Activated gamma-delta T cell treated with Interleukin-2 at 50 U/mL for 16 hours (primary cell): ENCODE data around the gene TMTC4.
A peak's percentile ranks its signal among the peaks of the same experiment; 100 is the strongest.
"Not testable (repeated sequence)": the region's sequence is repeated elsewhere in the genome, so short reads cannot be mapped to it uniquely, and the experiment has no call there.

Experiments used
- DNase-seq: peaks from one replicate; pipeline ENCODE4 v3.0.0-alpha.2; 2020

The TMTC4 gene

DNA sequence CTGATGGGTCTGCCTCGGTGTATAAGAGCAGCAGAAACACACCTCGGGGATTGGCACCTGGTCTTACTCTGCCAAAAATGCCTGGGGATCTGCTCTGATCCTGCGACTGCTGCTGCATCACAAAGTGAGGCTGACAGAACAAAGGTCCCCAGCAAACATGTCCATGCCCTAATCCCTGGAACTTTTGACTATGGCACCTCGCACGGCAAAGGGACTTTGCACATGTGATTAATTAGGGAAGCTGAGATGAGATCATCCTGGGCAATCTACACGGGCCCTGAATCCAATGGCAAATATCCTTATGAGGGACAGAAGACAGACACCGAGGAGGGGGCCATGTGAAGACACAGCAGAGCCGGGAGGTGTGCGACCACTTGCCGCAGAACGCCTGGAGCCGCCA, 94.5 kb downstream of the TMTC4 start:
- no peak for DNase-seq

DNA sequence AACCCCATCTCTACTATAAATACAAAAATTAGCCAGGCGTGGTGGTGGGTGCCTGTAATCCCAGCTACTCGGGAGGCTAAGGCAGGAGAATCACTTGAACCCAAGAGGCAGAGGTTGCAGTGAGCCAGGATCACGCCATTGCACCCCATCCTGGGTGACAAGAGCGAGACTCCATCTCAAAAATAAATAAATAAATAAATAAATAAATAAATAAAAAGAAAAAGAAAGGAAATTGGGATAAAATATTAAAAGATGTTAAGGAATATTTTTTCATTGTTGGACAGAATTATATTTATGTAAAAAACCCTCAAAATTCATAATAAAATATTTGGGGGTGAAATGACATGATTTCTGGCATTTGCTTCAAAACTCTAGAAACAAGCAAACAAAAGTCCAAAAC, 97.4 kb downstream of the TMTC4 start:
- DNase-seq = not testable (repeated sequence)

DNA sequence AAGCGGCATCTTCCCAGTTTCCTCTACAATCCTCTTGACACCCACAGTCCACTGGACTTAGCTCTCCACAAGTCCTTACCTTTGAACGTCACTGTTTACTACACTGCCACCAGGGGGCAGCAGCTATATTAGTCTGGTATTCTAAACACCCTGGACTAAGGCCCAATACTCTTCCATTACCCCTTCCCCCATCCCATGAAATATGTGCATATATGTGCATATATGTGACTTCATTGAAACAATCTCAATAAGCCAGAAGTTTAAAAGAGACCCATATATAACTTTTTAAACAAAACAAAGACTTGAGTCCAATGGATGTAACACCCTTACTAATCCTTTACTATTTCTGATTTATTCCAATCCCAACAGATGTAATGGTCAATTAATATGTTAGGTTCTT, 101.5 kb downstream of the TMTC4 start:
- peak; percentile 78 for DNase-seq

DNA sequence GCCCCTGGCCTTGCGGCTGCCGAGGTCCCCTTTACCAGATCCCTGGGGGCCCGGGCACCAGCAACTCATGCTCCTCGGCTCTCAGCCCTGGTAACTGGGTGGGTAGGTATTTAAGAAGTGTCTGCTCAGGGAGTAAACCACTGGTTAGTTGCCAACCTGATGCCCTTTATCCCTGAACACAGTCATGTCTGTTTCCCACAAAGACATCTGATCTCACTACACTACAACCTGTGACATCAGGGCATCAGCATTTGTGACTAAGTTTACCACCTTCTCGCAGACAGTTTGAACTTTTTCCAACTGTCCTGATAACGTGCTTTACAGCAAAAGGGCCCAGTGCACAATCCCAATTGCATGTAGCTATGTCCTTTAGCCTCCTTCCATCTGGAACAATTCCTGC, 108.1 kb downstream of the TMTC4 start:
- DNase-seq = no peak

DNA sequence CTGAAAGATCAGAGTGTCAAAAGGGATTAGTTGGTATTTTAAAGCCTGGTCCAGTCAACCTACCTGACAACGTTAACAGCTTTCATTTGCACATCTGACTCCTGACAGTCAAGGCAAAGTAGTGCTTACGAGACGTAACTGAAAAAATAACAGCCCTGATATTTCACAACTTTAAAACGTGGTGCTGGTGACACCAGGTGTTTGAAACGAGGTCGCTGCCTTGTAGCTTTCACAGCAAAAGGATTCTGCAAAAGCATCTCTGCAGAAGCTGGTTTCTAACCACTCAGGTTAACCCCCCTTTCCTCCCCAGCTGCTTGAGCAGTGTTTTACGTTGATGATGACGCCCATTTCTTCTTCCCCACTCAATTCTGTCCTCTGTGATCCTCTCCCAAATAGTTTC, 109.3 kb downstream of the TMTC4 start:
- DNase-seq = no peak

DNA sequence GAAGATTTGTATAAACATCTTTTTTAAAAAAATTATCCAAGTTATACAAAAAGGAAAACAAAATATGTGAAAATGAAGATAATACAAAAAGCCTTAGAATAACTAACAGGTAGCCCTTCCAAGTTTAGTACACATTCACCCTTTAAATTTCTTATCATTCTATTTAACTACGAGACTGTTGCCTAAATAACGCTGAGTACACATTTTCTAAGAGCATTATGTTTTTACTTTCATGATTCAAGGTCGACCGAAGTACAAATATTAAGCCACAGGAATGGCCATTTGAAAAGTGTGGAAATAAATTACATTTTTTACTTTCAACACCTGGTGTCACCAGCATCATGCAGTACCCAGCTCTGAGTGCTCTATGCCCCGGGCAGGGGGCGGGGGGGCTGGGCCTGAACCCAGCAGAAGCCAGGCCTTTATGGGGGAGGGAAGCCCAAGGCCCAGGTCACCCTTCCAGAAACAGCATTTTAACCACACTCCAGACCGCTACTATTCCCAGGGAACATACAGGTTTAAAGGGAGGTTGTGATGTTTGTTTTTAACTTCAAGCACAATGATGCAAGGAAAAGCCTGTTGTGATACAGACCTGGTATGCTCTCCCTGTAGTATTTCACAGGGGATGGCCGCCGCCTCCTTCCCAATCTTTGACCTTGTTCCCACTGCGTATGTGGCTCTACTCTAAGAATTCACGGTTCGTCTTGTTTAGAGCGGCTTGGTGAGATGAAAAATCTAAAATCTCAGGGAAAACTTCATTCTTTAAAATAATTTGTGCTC, 110.0 kb downstream of the TMTC4 start:
- no peak for DNase-seq

DNA sequence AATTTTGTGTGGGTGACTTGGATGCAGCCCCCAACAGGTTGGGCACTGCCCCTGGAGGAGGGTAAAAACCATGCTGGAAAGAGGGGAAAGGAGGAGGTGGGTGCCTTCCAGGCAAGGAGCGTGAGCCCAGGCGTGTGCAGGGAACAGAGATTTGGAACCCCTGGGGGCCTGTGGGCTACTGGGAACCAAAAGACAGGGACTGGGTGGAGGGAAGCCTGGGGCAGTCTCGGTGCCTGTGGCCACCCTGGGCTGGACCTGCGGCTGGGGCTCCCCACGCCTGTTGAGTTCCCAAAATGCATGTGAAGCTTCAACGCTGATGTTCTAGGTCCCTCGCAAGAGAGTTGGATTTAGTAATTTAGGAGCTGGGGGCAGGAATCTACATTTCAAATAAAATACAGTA, 110.8 kb downstream of the TMTC4 start:
- DNase-seq = no peak

DNA sequence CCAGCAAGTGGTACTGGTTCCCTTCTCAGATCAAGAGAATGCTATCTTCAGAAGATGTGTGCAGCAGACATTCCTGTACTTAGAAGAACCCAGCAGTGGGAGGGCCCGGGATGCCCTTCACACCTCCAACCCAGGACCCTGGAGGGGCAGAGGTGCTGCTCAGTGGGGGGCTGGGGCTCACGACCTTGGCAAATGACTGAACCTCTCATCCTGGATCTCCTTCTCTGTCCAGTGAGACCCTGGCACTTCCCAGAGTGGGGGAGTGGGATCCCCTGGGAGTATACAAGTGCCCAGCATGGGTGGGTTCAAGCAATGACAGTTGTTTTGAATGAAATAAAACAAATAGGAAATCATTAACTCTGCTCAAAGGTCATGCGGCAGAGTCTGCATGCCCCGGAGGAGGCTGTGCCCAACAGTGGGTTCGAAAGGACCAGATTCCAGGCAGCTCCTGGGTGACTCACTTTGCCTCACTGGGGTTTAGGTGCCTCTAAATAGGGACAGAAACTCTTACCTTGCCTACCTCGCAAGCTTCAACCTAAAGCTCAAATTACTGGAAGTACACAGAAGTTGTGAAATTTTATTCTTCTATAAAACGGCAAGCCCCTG, 112.9 kb downstream of the TMTC4 start:
- no peak for DNase-seq

DNA sequence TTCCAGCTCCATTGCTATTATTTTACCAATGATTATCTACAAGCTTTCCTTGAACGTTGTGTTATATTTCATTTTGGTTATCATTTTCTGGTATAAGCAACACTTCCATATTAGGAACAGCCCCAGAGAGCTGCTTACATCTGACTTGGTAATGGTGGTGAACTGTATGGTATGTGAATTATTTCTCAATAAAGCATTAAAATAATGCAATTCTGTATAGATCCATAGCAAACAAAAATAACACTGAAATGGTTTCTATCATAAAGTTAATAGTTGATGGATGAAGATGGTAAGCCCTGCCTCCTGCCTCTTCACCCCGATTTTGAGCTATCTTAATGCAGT, 113.5 kb downstream of the TMTC4 start:
- DNase-seq = no peak

DNA sequence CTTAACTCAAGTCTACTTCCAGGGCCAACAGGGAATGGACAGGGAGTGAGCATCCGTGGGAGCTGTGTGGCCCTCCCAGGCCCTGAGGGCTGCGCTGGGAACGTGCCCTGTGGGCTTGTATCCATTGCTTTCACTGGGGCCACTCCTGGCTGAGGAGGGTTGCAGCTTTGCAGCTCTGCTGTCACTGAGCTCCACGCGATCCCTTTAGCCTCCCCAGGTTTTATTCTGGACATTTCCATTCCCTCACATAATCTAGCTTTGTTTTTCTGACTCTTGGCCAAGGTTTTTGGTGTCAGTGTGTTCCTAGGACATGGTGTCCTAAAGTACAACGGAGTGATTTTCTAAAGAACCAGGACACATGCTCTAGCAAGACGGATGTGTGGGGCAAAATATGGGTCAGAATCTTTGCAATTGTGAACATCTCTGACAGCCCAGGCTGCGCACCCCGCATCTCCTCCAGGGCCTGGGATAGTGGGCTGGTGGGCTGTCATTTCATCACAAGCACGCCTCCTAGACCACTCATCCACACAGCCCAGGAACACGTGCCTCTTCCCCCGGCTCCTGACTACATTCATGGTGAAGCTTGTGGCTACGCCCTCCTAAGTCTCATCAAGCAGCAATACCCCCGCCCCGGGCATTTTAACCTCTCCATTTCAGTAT, 114.0 kb downstream of the TMTC4 start:
- no peak for DNase-seq

DNA sequence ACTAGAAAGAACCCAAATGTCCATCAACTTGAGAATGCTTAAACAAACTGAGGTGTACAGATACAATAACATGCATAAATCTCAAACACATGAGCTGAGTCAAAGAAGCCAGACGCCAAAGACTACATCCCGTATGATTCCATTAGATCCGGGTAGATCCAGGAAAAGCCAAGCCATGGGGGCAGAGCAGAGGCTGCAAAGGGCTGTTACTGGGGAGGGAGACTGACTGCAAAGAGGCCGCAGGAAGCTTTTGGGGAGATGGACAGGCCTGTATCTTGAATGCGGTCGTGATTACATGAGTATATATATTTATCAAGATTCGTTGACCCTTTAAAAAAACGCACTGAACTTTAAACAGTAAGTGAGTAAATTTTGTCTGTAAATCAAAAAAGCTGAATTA, 114.7 kb downstream of the TMTC4 start:
- no peak for DNase-seq
